ENCODE results near the gene SNX9.
A peak's percentile ranks its signal among the peaks of the same experiment; 100 is the strongest.
"Not testable (repeated sequence)": the region's sequence is repeated elsewhere in the genome, so short reads cannot be mapped to it uniquely, and the experiment has no call there.

SNX9 gene

GRCh38 chr6:157937916-157938315, 114.9 kb downstream of the SNX9 start:
- H3K4me1 ChIP-seq: peaks cover 0 to 5% (median 0%) of the 10 kb centered on the region in 10 experiments; a peak in 4 of 20 replicates
- TF ChIP-seq Cebpa-rat (IDR thresholded peaks at IDR 0.05): no peak
- H3K4me3 ChIP-seq: no peak overlapping the region
- H3K9ac ChIP-seq: no peak overlapping the region
- H3K27ac ChIP-seq: no peak overlapping the region
- H4K20me1 ChIP-seq: peaks cover 0 to 18% (median 0%) of the 10 kb centered on the region in 11 experiments; a peak in 3 of 22 replicates
- no peaks in the 10 kb centered on the region for H3K27me3 ChIP-seq
- peaks cover 0 to 100% (median 0%) of the 10 kb centered on the region in 11 experiments; a peak in 5 of 22 replicates for H3K36me3 ChIP-seq
- no peaks in the 10 kb centered on the region for H3K9me3 ChIP-seq (replicated peaks in 1 of 11)
- H3K4me2 ChIP-seq: no peak overlapping the region; a peak in 2 of 22 replicates

GRCh38 chr6:157940375-157941036, 117.5 kb downstream of the SNX9 start:
- H3K4me1 ChIP-seq: peaks cover 0 to 10% (median 0%) of the 10 kb centered on the region in 10 experiments; a peak in 4 of 20 replicates
- H3K27me3 ChIP-seq; H3K9ac ChIP-seq; H3K4me3 ChIP-seq; H3K9me3 ChIP-seq (replicated peaks in 1 of 11); H3K27ac ChIP-seq; H3K4me2 ChIP-seq: not testable (repeated sequence)
- peaks cover 0 to 100% (median 0%) of the 10 kb centered on the region in 11 experiments; a peak in 5 of 22 replicates for H3K36me3 ChIP-seq
- H4K20me1 ChIP-seq: peaks cover 0 to 21% (median 0%) of the 10 kb centered on the region in 11 experiments; a peak in 3 of 22 replicates

GRCh38 chr6:157941101-157941863, 118.2 kb downstream of the SNX9 start:
- no peak overlapping the region for H3K4me2 ChIP-seq
- H3K9ac ChIP-seq: no peak overlapping the region
- H3K27ac ChIP-seq: no peak overlapping the region
- H4K20me1 ChIP-seq: peaks cover 0 to 20% (median 0%) of the 10 kb centered on the region in 11 experiments; a peak in 3 of 22 replicates
- peaks cover 0 to 94% (median 0%) of the 10 kb centered on the region in 11 experiments; a peak in 5 of 22 replicates for H3K36me3 ChIP-seq
- TF ChIP-seq Cebpa-rat (IDR thresholded peaks at IDR 0.05): no peak
- peaks cover 0 to 5% (median 0%) of the 10 kb centered on the region in 11 experiments; a peak in 1 of 22 replicates for H3K27me3 ChIP-seq
- H3K4me3 ChIP-seq: no peak overlapping the region
- H3K9me3 ChIP-seq (replicated peaks in 1 of 11): no peaks in the 10 kb centered on the region
- H3K4me1 ChIP-seq: peaks cover 0 to 10% (median 0%) of the 10 kb centered on the region in 10 experiments; a peak in 4 of 20 replicates

- H3K27me3 ChIP-seq: peaks cover 0 to 5% (median 0%) of the 10 kb centered on the region in 11 experiments; a peak in 1 of 22 replicates
Observed at GRCh38 chr6:157942351-157942750, 119.3 kb downstream of the SNX9 start.

GRCh38 chr6:157943249-157943963, 120.4 kb downstream of the SNX9 start:
- Histone ChIP-seq H3K4me3 (no peak overlapping the region), H3K27me3 (peaks cover 0 to 5% (median 0%) of the 10 kb centered on the region in 11 experiments; a peak in 1 of 22 replicates), H3K9ac (no peak overlapping the region; a peak in 1 of 22 replicates), H3K9me3 (replicated peaks in 1 of 11) (peaks cover 0 to 4% (median 0%) of the 10 kb centered on the region in 11 experiments; a peak in 1 of 22 replicates), H3K4me1 (peaks cover 0 to 5% (median 0%) of the 10 kb centered on the region in 10 experiments; a peak in 2 of 20 replicates), H4K20me1 (peaks cover 0 to 17% (median 0%) of the 10 kb centered on the region in 11 experiments; a peak in 3 of 22 replicates), H3K27ac (no peak overlapping the region), H3K4me2 (peak overlapping the region in 2 of 11 experiments; percentile 10 to 33; a peak in 2 of 22 replicates), H3K36me3 (peaks cover 0 to 72% (median 0%) of the 10 kb centered on the region in 11 experiments; a peak in 5 of 22 replicates)
- TF ChIP-seq Cebpa-rat (IDR thresholded peaks at IDR 0.05): no peak

More at GRCh38 chr6:157942351-157942750, 119.3 kb downstream of the SNX9 start:
- no peak overlapping the region for H3K4me3 ChIP-seq
- H3K4me2 ChIP-seq: no peak overlapping the region
- peaks cover 0 to 17% (median 0%) of the 10 kb centered on the region in 11 experiments; a peak in 3 of 22 replicates for H4K20me1 ChIP-seq
- no peak for TF ChIP-seq Cebpa-rat (IDR thresholded peaks at IDR 0.05)
- no peaks in the 10 kb centered on the region for H3K9me3 ChIP-seq (replicated peaks in 1 of 11)
- peaks cover 0 to 10% (median 0%) of the 10 kb centered on the region in 10 experiments; a peak in 4 of 20 replicates for H3K4me1 ChIP-seq
- no peak overlapping the region for H3K27ac ChIP-seq
- H3K9ac ChIP-seq: no peak overlapping the region
- H3K36me3 ChIP-seq: peaks cover 0 to 83% (median 0%) of the 10 kb centered on the region in 11 experiments; a peak in 5 of 22 replicates

- Histone ChIP-seq H3K4me2 (no peak overlapping the region), H4K20me1 (peaks cover 0 to 17% (median 0%) of the 10 kb centered on the region in 11 experiments; a peak in 2 of 22 replicates), H3K36me3 (peaks cover 0 to 67% (median 0%) of the 10 kb centered on the region in 11 experiments; a peak in 5 of 22 replicates), H3K4me1 (peaks cover 0 to 5% (median 0%) of the 10 kb centered on the region in 10 experiments; a peak in 1 of 20 replicates), H3K9me3 (replicated peaks in 1 of 11) (peaks cover 0 to 9% (median 0%) of the 10 kb centered on the region in 11 experiments; a peak in 2 of 22 replicates), H3K27ac (no peak overlapping the region), H3K27me3 (peaks cover 0 to 5% (median 0%) of the 10 kb centered on the region in 11 experiments; a peak in 1 of 22 replicates), H3K4me3 (no peak overlapping the region), H3K9ac (no peak overlapping the region)
- no peak for TF ChIP-seq Cebpa-rat (IDR thresholded peaks at IDR 0.05)
Observed at GRCh38 chr6:157943964-157944283, 120.9 kb downstream of the SNX9 start.

- Histone ChIP-seq H3K27me3 (peaks cover 0 to 5% (median 0%) of the 10 kb centered on the region in 11 experiments; a peak in 1 of 22 replicates), H3K4me1 (peaks cover 0 to 5% (median 0%) of the 10 kb centered on the region in 10 experiments; a peak in 1 of 20 replicates), H3K4me3 (no peak overlapping the region), H3K36me3 (peaks cover 0 to 54% (median 0%) of the 10 kb centered on the region in 11 experiments; a peak in 5 of 22 replicates), H3K9ac (no peak overlapping the region), H3K4me2 (no peak overlapping the region), H3K9me3 (replicated peaks in 1 of 11) (peaks cover 4 to 22% (median 5%) of the 10 kb centered on the region in 11 experiments; a peak in 11 of 22 replicates), H4K20me1 (peaks cover 0 to 11% (median 0%) of the 10 kb centered on the region in 11 experiments; a peak in 2 of 22 replicates), H3K27ac (no peak overlapping the region)
- no peak for TF ChIP-seq Cebpa-rat (IDR thresholded peaks at IDR 0.05)
Observed at GRCh38 chr6:157944983-157945931, 122.2 kb downstream of the SNX9 start.
